NCI-H1092 treated with DMSO at 0.1 percent for 48 hours (cell line): ENCODE data around the gene DNAJC18.
"Not testable (repeated sequence)": the region's sequence is repeated elsewhere in the genome, so short reads cannot be mapped to it uniquely, and the experiment has no call there.

Source experiments
- DNase-seq: peaks from one replicate; lab custom pipeline; 2025; lab: John Stamatoyannopoulos, UW

The DNAJC18 gene

GRCh38 chr5:139426203-139426885 lies 13.0 kb downstream of the DNAJC18 start:
- DNase-seq, result no peak

GRCh38 chr5:139425497-139425896 lies 13.8 kb downstream of the DNAJC18 start:
- DNase-seq, result no peak

GRCh38 chr5:139422307-139422893 lies 16.9 kb downstream of the DNAJC18 start:
- peak; percentile 62 for DNase-seq

GRCh38 chr5:139419226-139420192 lies 19.8 kb downstream of the DNAJC18 start:
- DNase-seq, result no peak

GRCh38 chr5:139418793-139419192 lies 20.5 kb downstream of the DNAJC18 start:
- no peak for DNase-seq

- no peak for DNase-seq
These were observed 22.1 kb downstream of the DNAJC18 start for GRCh38 chr5:139417214-139417613.

- DNase-seq, result no peak
These were observed 22.7 kb downstream of the DNAJC18 start for GRCh38 chr5:139416651-139417050.

GRCh38 chr5:139415869-139416268 lies 23.5 kb downstream of the DNAJC18 start:
- no peak for DNase-seq

GRCh38 chr5:139415221-139415861 lies 24.0 kb downstream of the DNAJC18 start:
- no peak for DNase-seq

- DNase-seq, result no peak
These were observed 24.7 kb downstream of the DNAJC18 start for GRCh38 chr5:139414581-139415130.

- DNase-seq, result no peak
These were observed 25.4 kb downstream of the DNAJC18 start for GRCh38 chr5:139413963-139414362.

- DNase-seq, result no peak
These were observed 26.2 kb downstream of the DNAJC18 start for GRCh38 chr5:139413153-139413552.

- no peak for DNase-seq
These were observed 28.1 kb downstream of the DNAJC18 start for GRCh38 chr5:139410993-139411828.

- DNase-seq, result no peak
These were observed 29.0 kb downstream of the DNAJC18 start for GRCh38 chr5:139410121-139410992.

GRCh38 chr5:139409116-139409515 lies 30.2 kb downstream of the DNAJC18 start:
- not testable (repeated sequence) for DNase-seq

GRCh38 chr5:139408191-139408590 lies 31.1 kb downstream of the DNAJC18 start:
- no peak for DNase-seq

GRCh38 chr5:139407517-139407916 lies 31.8 kb downstream of the DNAJC18 start:
- DNase-seq, result no peak

GRCh38 chr5:139406963-139407362 lies 32.4 kb downstream of the DNAJC18 start:
- DNase-seq, result no peak

- DNase-seq, result no peak
These were observed 34.9 kb downstream of the DNAJC18 start for GRCh38 chr5:139404484-139404840.
